Pulmonary artery endothelial cell (primary cell): Measurements from ENCODE around the gene MT1F. TPM values are rescaled to one million over a fixed set of nuclear protein-coding genes. Genes with fewer than 3 reads are reported as not detected.

Source experiments
- DNase-seq: peaks from one replicate; pipeline ENCODE4 v3.0.0-alpha.2; 2011; ENCODE audit warnings: low read depth, low spot score
- total RNA-seq: library from RNA; depleted of rRNA; stranded (reverse); fragments of >200 nt; gene quantifications from 2 replicates; pipeline ENCODE4 v1.2.3, GENCODE V29; 2014

MT1F gene
- total RNA-seq, 1 donor from 2014 or later = 0.59 TPM

DNA sequence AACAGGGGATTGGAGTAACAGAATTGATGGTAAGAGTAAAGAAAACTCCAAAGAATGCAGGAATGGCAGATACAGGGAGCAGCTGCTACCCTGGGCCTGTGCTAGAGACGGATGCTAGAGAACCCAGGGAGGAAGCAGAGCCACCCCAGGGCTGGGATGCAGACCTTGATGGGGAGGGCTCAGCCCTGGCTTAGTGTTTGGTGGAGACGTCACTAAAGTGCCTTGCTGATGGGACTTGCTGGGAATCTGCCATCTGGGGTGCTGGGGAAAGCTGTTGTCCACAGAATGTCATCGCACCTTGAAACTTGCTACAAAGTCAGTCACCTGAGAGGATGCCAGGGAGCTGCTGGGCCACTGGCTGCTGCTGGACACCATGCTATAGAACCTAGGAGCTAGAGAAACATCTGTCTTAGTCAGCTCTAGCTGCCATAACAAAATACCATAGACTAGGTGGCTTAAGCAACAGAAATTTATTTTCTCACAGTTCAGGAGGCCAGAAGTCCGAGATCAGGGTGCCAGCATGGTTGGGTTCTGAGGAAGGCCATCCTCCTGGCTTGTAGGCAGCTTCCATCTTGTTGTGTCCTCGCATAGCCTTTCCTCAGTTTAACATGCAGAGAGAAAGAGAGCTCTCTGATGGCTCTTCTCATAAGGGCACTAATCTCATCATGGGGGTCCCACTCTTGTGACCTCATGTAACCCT, 39.8 kb downstream of the MT1F start:
- no peak for DNase-seq

DNA sequence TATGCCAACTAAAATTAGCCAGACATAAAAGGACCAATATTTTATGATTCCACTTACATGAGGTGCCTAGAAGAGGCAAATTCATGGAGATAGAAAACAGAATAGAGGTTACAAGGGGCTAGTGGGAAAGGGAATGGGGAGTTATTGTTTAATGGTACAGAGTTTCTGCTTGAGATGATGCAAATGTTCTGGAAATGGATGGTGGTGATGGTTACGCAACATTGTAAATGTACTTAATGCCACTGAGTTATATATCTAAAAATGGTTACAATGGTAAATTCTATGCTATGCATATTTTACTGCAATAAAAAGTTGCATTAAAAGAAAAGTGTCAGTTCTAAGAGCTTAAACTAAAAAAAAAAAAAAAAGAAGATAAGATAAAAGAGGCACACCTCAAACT, 42.4 kb downstream of the MT1F start:
- no peak for DNase-seq

DNA sequence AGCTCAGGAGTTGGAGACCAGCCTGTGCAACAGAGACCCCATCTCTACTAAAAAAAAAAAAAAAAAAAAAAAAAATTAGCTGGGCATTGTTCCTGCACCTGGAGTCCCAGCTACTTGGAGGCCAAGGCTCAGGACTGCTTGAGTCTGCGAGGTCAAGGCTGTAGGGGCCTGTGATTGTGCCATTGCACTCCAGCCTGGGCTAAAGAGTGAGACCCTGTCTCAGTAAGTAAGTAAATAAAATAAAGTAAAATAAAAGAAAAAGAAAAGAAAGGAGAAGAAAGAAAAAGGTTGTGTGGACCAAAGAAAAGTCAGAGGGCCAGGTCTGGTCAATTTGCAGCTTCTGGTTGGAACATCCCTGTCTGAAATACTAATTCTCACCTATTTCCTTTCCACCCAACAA, 42.9 kb downstream of the MT1F start:
- DNase-seq = no peak

DNA sequence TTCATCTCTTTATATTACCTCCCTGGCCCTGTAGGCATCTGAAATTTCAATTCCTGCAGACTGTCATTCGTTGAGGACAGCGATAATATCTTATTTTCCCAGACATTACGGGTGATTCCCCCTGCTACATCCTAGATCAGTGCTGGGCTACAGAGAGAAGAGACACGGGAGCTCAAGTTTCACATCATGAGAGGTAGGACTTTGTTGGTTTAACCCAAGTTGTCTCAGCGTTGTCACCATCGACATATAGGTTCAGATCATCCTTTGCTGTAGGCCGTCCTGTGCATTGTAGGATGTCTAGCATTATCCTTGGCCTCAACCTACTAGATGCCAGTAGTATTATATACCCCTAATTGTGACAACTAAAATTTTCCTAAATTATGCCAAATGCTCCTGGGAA, 43.8 kb downstream of the MT1F start:
- no peak for DNase-seq

DNA sequence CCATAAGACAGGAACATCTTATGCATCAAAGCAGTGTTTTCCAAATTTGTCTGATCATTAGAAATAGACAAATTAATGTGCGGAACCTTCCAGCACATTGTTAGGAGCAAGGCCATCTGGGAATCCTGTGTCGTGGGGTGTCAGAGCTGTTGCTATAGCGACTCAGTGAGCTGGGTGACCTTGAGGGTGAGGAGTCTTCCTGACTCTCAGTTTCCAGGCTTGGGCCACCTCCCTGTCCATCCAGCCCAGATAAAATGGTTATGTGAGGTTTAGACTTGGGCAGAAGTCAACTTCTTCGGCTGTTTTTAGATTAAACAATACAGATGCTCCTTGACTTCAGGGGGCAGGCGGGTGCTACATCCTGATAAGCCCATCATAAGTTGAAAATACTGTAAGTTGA, 45.1 kb downstream of the MT1F start:
- no peak for DNase-seq

Other genes starting within 250 kb of the MT1F start
- gene AMFR, start 232.4 kb upstream of the MT1F start, total RNA-seq = 241 and 263 TPM in 2 replicates
- 135 and 158 TPM in 2 replicates for gene NUDT21, start 206.6 kb upstream of the MT1F start, total RNA-seq
- gene OGFOD1, start 206.4 kb upstream of the MT1F start, total RNA-seq = 87.0 and 152 TPM in 2 replicates
- 29.7 and 49.2 TPM in 2 replicates for gene BBS2, start 137.9 kb upstream of the MT1F start, total RNA-seq
- not detected in 2 replicates for gene MT4, start 92.9 kb upstream of the MT1F start, total RNA-seq
- not detected in 2 replicates for gene MT3, start 68.4 kb upstream of the MT1F start, total RNA-seq
- 227 and 304 TPM in 2 replicates for gene MT2A, start 49.4 kb upstream of the MT1F start, total RNA-seq
- 132 and 284 TPM in 2 replicates for gene MT1E, start 32.2 kb upstream of the MT1F start, total RNA-seq
- gene MT1M, start 25.3 kb upstream of the MT1F start, total RNA-seq = 3.5 and 8.8 TPM in 2 replicates
- gene MT1A, start 19.3 kb upstream of the MT1F start, total RNA-seq = 4.2 and 9.4 TPM in 2 replicates
- not detected in 2 replicates for gene MT1B, start 6.1 kb upstream of the MT1F start, total RNA-seq
- not detected in 2 replicates for gene MT1G, start 10.1 kb downstream of the MT1F start, total RNA-seq
- gene MT1H, start 11.9 kb downstream of the MT1F start, total RNA-seq = not detected in 2 replicates
- 26.1 and 29.9 TPM in 2 replicates for gene MT1X, start 24.5 kb downstream of the MT1F start, total RNA-seq
- 111 and 118 TPM in 2 replicates for gene NUP93, start 72.2 kb downstream of the MT1F start, total RNA-seq
- not detected in 2 replicates for gene SLC12A3, start 207.2 kb downstream of the MT1F start, total RNA-seq